B cell (primary cell): ENCODE results near the gene ATAD1. TPM values are rescaled to one million over a fixed set of nuclear protein-coding genes. Genes with fewer than 3 reads are reported as not detected.

Experiments
- ATAC-seq: fragments of 200-7000 bp; cut with Tn5 transposase; one replicate; pipeline ENCODE4 v1.10.0; 2021; ENCODE audit warnings: low read depth, mild to moderate bottlenecking, moderate number of reproducible peaks, moderate library complexity
- CTCF ChIA-PET: fragments of 350-600 bp; sonication (Branson Sonifier 250); formaldehyde crosslinking; loops from one replicate; lab custom pipeline; 2021; ENCODE audit warnings: antibody characterized with exemption, inconsistent platforms; lab: Charles Lee
- POLR2A ChIA-PET: fragments of 350-600 bp; sonication (Branson Sonifier 250); formaldehyde crosslinking; loops from one replicate; lab custom pipeline; 2021; ENCODE audit warnings: antibody characterized with exemption; lab: Charles Lee
- DNase-seq: peaks from one replicate; pipeline ENCODE4 v3.0.0; 2013
- H2AFZ ChIP-seq: 2 replicates; pipeline ENCODE4 v1.6.1; 2012; ENCODE audit warnings: mild to moderate bottlenecking, low read depth, low read length; ENCODE audit not compliant: insufficient read depth, poor library complexity, severe bottlenecking
- H3K27ac ChIP-seq, 2 donors: 1 replicate in 1 of 2; 2 replicates in 1 of 2; pipeline ENCODE4 v1.5.1; 2012 to 2013; ENCODE audit warnings: low read length in 2 of 2, mild to moderate bottlenecking in 2 of 2, moderate library complexity in 1 of 2
- H3K27me3 ChIP-seq, 4 experiments: fragments of 200-600 bp in 1 of 4; sonication (generic) in 1 of 4; replicated peaks in 1 of 4; 1 replicate in 2 of 4; 2 replicates in 2 of 4; pipeline versions ENCODE4 v1.6.1 to v1.7.0; 2013 to 2016; ENCODE audit warnings: low read length in 3 of 4, mild to moderate bottlenecking in 2 of 4, mixed read lengths in 1 of 4, moderate library complexity in 1 of 4; ENCODE audit not compliant: insufficient read depth in 4 of 4, control insufficient read depth in 3 of 4; ENCODE audit errors: control extremely low read depth in 1 of 4
- H3K36me3 ChIP-seq, 2 experiments: replicated peaks in 1 of 2; 1 replicate in 1 of 2; 2 replicates in 1 of 2; pipeline versions ENCODE4 v1.6.1 to v1.7.1; 2013; ENCODE audit warnings: low read length in 1 of 2; ENCODE audit not compliant: insufficient read depth in 2 of 2, control insufficient read depth in 1 of 2; ENCODE audit errors: control extremely low read depth in 1 of 2, extremely low read depth in 1 of 2
- H3K4me1 ChIP-seq, 2 donors: fragments of 200-600 bp in 1 of 2; sonication (generic) in 1 of 2; 1 replicate in 1 of 2; 2 replicates in 1 of 2; pipeline versions ENCODE4 v1.5.1 to v1.6.1; 2013 to 2017; ENCODE audit warnings: low read length in 2 of 2; ENCODE audit not compliant: control insufficient read depth in 2 of 2, insufficient read depth in 2 of 2
- H3K4me2 ChIP-seq: replicated peaks from 2 replicates; pipeline ENCODE3; 2012; ENCODE audit warnings: mild to moderate bottlenecking, low read depth, low read length; ENCODE audit not compliant: poor library complexity, severe bottlenecking
- H3K4me3 ChIP-seq, 5 experiments: fragments of 200-600 bp in 1 of 5; sonication (generic) in 1 of 5; 1 replicate in 3 of 5; 2 replicates in 2 of 5; pipeline versions ENCODE4 v1.5.1 to v1.7.0; 2011 to 2016; ENCODE audit warnings: low read length in 4 of 5, mild to moderate bottlenecking in 4 of 5, low read depth in 2 of 5, control low read depth in 1 of 5, moderate library complexity in 1 of 5; ENCODE audit not compliant: insufficient read depth in 1 of 5; ENCODE audit errors: control extremely low read depth in 1 of 5, extremely low read depth in 1 of 5
- H3K79me2 ChIP-seq: fragments of 200-600 bp; sonication (generic); one replicate; pipeline ENCODE4 v1.6.0; 2016; ENCODE audit warnings: low read length; ENCODE audit not compliant: control insufficient read depth, insufficient read depth
- H3K9ac ChIP-seq: fragments of 200-600 bp; sonication (generic); 2 replicates; pipeline ENCODE4 v1.6.1; 2017; ENCODE audit warnings: mild to moderate bottlenecking, low read length, moderate library complexity
- H3K9me3 ChIP-seq, 3 donors: one replicate each; pipeline versions ENCODE4 v1.6.1 to v1.7.1; 2013; ENCODE audit warnings: low read length in 2 of 3; ENCODE audit not compliant: control insufficient read depth in 2 of 3, insufficient read depth in 1 of 3; ENCODE audit errors: control extremely low read depth in 1 of 3
- H4K20me1 ChIP-seq: 2 replicates; pipeline ENCODE4 v1.6.0; 2012; ENCODE audit warnings: mild to moderate bottlenecking, low read length; ENCODE audit not compliant: insufficient read depth, control insufficient read depth, poor library complexity, severe bottlenecking
- H3K27ac Mint-ChIP-seq: one replicate; pipeline ENCODE4 v1.8.0; 2021; ENCODE audit warnings: mixed read lengths
- H3K27me3 Mint-ChIP-seq: one replicate; pipeline ENCODE4 v1.8.0; 2021; ENCODE audit warnings: mixed read lengths
- H3K4me1 Mint-ChIP-seq: one replicate; pipeline ENCODE4 v1.8.0; 2021; ENCODE audit warnings: mixed read lengths
- H3K4me3 Mint-ChIP-seq: one replicate; pipeline ENCODE4 v1.8.0; 2021; ENCODE audit warnings: mixed read lengths
- H3K9me3 Mint-ChIP-seq: one replicate; pipeline ENCODE4 v1.8.0; 2022; ENCODE audit warnings: mixed read lengths; ENCODE audit not compliant: insufficient read depth
- CTCF ChIP-seq: fragments of 200-600 bp; IDR thresholded peaks from one replicate; pipeline ENCODE4 v1.8.0; 2022; ENCODE audit warnings: antibody characterized with exemption, mild to moderate bottlenecking
- EZH2 ChIP-seq: IDR thresholded peaks from 2 replicates; pipeline ENCODE4 v1.6.1; 2012; ENCODE audit warnings: borderline replicate concordance, low read depth, mild to moderate bottlenecking, moderate library complexity, low read length; ENCODE audit not compliant: insufficient read depth, poor library complexity, severe bottlenecking
- WGBS: methylation state at CpG from one replicate; pipeline ENCODE4 v1.1.5; 2013; ENCODE audit warnings: missing lambda C conversion rate; ENCODE audit not compliant: insufficient coverage; 5-methylcytosine and 5-hydroxymethylcytosine counted together
- intact Hi-C: fragments of 100-400 bp; cut with micrococcal nuclease; formaldehyde crosslinking; loops from one replicate; pipeline ENCODE4 v1.10.0; 2022
- polyA plus RNA-seq: library from polyadenylated mRNA; depleted of rRNA; stranded (reverse); fragments of >200 nt; gene quantifications from 2 replicates; pipeline ENCODE4 v1.2.3, GENCODE V29; 2012
- total RNA-seq, 2 donors: library from RNA; stranded (reverse); fragments of 120-200 nt in 1 of 2; gene quantifications; 1 replicate in 1 of 2; 2 replicates in 1 of 2; pipeline versions ENCODE4 v1.2.3 to v1.2.4, GENCODE V29; 2013 to 2022

The ATAD1 gene
- total and polyA plus RNA-seq, 2 donors (not counting 1 experiment from before 2014, with no cell fraction given): 6.1 to 44.9 TPM

DNA sequence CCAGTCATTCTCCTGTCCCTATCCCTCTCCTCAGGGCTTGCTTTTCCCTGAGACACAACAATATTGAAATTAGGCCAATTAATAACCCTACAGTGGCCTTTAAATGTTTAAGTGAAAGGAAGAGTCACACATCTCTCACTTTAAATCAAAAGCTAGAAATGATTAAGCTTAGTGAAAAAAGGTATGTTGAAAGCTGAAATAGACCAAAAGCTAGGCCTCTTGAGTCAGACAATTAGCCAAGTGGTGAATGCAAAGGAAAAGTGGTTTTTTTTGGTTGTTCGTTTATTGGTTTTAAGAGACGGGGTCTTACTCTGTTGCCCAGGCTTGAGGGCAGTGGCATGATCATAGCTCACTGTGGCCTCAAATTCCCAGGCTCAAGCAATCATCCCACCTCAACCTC, 9.7 kb upstream of the ATAD1 start:
- no peaks in the 10 kb centered on the region for H3K4me1 ChIP-seq
- no CpG with 5 or more reads among the region's 2 CpGs for WGBS
- no peak overlapping the region for H3K4me3 ChIP-seq
- H3K36me3 ChIP-seq: no peaks in the 10 kb centered on the region
- H4K20me1 ChIP-seq: no peaks in the 10 kb centered on the region
- no peak for DNase-seq
- intact Hi-C loops: no loop called here
- H3K9ac ChIP-seq: no peak overlapping the region
- no peak overlapping the region for H3K4me3 Mint-ChIP-seq
- ATAC-seq: no peak
- H3K4me1 Mint-ChIP-seq: no peaks in the 10 kb centered on the region
- no peak overlapping the region for H3K4me2 ChIP-seq
- peaks cover 0 to 1% (median 0%) of the 10 kb centered on the region in 3 donors for H3K9me3 ChIP-seq
- H3K27ac ChIP-seq: no peak overlapping the region
- H2AFZ ChIP-seq: no peak overlapping the region
- H3K79me2 ChIP-seq: no peaks in the 10 kb centered on the region
- no peaks in the 10 kb centered on the region for H3K9me3 Mint-ChIP-seq
- CTCF ChIA-PET: interaction anchor here (1.3 kb wide), 1 partner anchor 32 kb away, joined by 3 read pairs; no protein-coding TSS in a partner anchor
- H3K27me3 Mint-ChIP-seq: no peaks in the 10 kb centered on the region
- no peaks in the 10 kb centered on the region for H3K27me3 ChIP-seq
- POLR2A ChIA-PET: no interaction called here
- TF ChIP-seq CTCF (no peak), EZH2 (no peak)
- no peak overlapping the region for H3K27ac Mint-ChIP-seq

DNA sequence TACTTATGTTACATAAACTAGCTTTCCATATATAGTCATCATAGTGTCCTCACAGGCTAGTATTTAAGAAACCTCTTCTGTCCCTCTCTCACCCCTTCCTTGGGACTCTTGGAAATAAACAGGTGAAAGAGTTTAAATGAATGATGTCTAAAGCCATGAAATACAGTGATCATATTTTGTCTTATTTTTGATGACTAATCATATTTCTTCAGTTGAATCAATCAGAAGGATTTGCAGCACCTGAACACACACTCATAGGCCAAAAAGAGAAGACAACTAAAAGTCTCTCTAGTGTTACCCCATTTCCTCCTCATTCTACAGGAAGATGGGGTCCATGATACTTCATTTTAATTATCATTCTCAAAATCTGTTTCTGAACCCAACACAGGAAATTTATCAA, 8.6 kb upstream of the ATAD1 start:
- Histone ChIP-seq H2AFZ (no peak overlapping the region), H3K4me1 (no peaks in the 10 kb centered on the region), H3K27ac (no peak overlapping the region), H3K4me2 (no peak overlapping the region), H3K4me3 (no peak overlapping the region), H3K27me3 (no peaks in the 10 kb centered on the region), H3K36me3 (no peaks in the 10 kb centered on the region), H4K20me1 (no peaks in the 10 kb centered on the region), H3K9ac (no peak overlapping the region), H3K79me2 (no peaks in the 10 kb centered on the region), H3K9me3 (peaks cover 0 to 1% (median 0%) of the 10 kb centered on the region in 3 donors)
- DNase-seq (no peak), ATAC-seq (no peak)
- no peak for TF ChIP-seq EZH2
- TF ChIP-seq CTCF: no peak
- H3K27me3 Mint-ChIP-seq: no peaks in the 10 kb centered on the region
- no peaks in the 10 kb centered on the region for H3K4me1 Mint-ChIP-seq
- no peaks in the 10 kb centered on the region for H3K9me3 Mint-ChIP-seq
- CTCF ChIA-PET: no interaction called here
- POLR2A ChIA-PET: no interaction called here
- intact Hi-C loops: no loop called here
- no peak overlapping the region for H3K4me3 Mint-ChIP-seq
- H3K27ac Mint-ChIP-seq: no peak overlapping the region
